22Rv1 (cell line): ENCODE results near the gene OR4D10.

Experiments
- H3K27ac ChIP-seq: fragments of 450-650 bp; 2 replicates; pipeline ENCODE4 v1.5.1; 2017
- ZFX ChIP-seq: fragments of 450-650 bp; IDR thresholded peaks from 2 replicates; pipeline ENCODE4 v1.6.1; 2017; ENCODE audit warnings: antibody characterized with exemption, borderline replicate concordance
- TF ChIP-seq, protein P1 (sequence below): fragments of 450-650 bp; IDR thresholded peaks from 2 replicates; pipeline ENCODE4 v1.5.1; 2017; ENCODE audit warnings: mild to moderate bottlenecking

The OR4D10 gene

DNA sequence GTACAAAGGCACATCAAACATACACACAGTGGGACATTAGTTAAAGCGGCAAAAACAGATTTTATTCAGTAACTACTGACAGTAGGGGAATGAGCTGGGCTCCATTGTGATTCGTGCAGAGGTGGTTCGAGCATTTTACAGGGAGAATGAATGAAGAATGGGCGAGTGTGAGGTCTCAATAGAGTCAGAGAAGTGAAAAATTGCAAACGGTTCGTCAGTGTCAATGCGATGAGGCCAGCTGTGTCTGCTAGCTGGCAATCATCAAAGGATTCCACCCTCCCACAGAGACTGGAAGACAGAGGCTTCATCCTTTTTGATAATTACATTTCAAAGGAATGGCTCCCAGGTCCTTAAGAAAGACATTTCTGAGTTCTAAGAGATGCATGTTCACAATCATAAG lies 55.6 kb downstream of the OR4D10 start:
- no peak overlapping the region for H3K27ac ChIP-seq
- TF ChIP-seq ZFX: no peak
- TF ChIP-seq, protein P1, sequence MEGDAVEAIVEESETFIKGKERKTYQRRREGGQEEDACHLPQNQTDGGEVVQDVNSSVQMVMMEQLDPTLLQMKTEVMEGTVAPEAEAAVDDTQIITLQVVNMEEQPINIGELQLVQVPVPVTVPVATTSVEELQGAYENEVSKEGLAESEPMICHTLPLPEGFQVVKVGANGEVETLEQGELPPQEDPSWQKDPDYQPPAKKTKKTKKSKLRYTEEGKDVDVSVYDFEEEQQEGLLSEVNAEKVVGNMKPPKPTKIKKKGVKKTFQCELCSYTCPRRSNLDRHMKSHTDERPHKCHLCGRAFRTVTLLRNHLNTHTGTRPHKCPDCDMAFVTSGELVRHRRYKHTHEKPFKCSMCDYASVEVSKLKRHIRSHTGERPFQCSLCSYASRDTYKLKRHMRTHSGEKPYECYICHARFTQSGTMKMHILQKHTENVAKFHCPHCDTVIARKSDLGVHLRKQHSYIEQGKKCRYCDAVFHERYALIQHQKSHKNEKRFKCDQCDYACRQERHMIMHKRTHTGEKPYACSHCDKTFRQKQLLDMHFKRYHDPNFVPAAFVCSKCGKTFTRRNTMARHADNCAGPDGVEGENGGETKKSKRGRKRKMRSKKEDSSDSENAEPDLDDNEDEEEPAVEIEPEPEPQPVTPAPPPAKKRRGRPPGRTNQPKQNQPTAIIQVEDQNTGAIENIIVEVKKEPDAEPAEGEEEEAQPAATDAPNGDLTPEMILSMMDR: no peak
